Loucy (cell line): ENCODE measurements around the gene BMX.

Experiments
- H2AFZ ChIP-seq: fragments of 200-600 bp; sonication (generic); 2 replicates; pipeline ENCODE4 v1.6.0; 2016; ENCODE audit warnings: antibody characterized with exemption, mild to moderate bottlenecking, low read length, moderate library complexity
- H3F3A ChIP-seq: fragments of 200-600 bp; 2 replicates; pipeline ENCODE4 v1.6.0; 2016; ENCODE audit warnings: antibody characterized with exemption, low read depth, mild to moderate bottlenecking
- H3K27me3 ChIP-seq: fragments of 200-600 bp; sonication (generic); 2 replicates; pipeline ENCODE4 v1.6.1; 2014; ENCODE audit warnings: low read length, mild to moderate bottlenecking; ENCODE audit not compliant: insufficient read depth, poor library complexity, severe bottlenecking
- H3K36me3 ChIP-seq: fragments of 200-600 bp; sonication (generic); 2 replicates; pipeline ENCODE4 v1.6.1; 2016; ENCODE audit warnings: low read length; ENCODE audit not compliant: insufficient read depth
- H3K4me1 ChIP-seq: fragments of 200-600 bp; sonication (generic); 2 replicates; pipeline ENCODE4 v1.5.1; 2014; ENCODE audit warnings: low read length, mild to moderate bottlenecking; ENCODE audit not compliant: insufficient read depth, poor library complexity, severe bottlenecking
- H3K4me2 ChIP-seq: fragments of 200-600 bp; sonication (generic); 2 replicates; pipeline ENCODE4 v1.6.0; 2014; ENCODE audit warnings: antibody characterized with exemption, low read length, low read depth, mild to moderate bottlenecking; ENCODE audit not compliant: poor library complexity, severe bottlenecking
- H3K4me3 ChIP-seq: fragments of 200-600 bp; sonication (generic); 2 replicates; pipeline ENCODE4 v1.5.1; 2014; ENCODE audit warnings: low read length, mild to moderate bottlenecking, mixed read lengths; ENCODE audit not compliant: poor library complexity, severe bottlenecking
- H3K79me2 ChIP-seq: fragments of 200-600 bp; sonication (generic); 2 replicates; pipeline ENCODE4 v1.6.1; 2014; ENCODE audit warnings: low read length; ENCODE audit not compliant: insufficient read depth
- H3K9ac ChIP-seq: fragments of 200-600 bp; sonication (generic); 2 replicates; pipeline ENCODE4 v1.6.0; 2014; ENCODE audit warnings: mild to moderate bottlenecking, low read depth, low read length, moderate library complexity; ENCODE audit not compliant: poor library complexity, severe bottlenecking
- H3K9me2 ChIP-seq: fragments of 200-600 bp; sonication (generic); replicated peaks from 2 replicates; pipeline ENCODE4 v1.6.1; 2016; ENCODE audit warnings: low read depth, low read length, mixed read lengths
- H3K9me3 ChIP-seq: fragments of 200-600 bp; sonication (generic); 2 replicates; pipeline ENCODE4 v1.6.1; 2014; ENCODE audit warnings: mild to moderate bottlenecking, antibody characterized with exemption, low read length, low read depth; ENCODE audit not compliant: insufficient read depth
- H4K20me1 ChIP-seq: fragments of 200-600 bp; sonication (generic); 2 replicates; pipeline ENCODE4 v1.6.0; 2014; ENCODE audit warnings: antibody characterized with exemption, low read length, mild to moderate bottlenecking; ENCODE audit not compliant: insufficient read depth, poor library complexity, severe bottlenecking
- CTCF ChIP-seq: fragments of 200-600 bp; sonication (generic); conservative IDR thresholded peaks from 2 replicates; pipeline ENCODE4 v1.5.1; 2014; ENCODE audit warnings: mild to moderate bottlenecking, antibody characterized with exemption, low read length
- EZH2phosphoT487 ChIP-seq: fragments of 200-600 bp; IDR thresholded peaks from 2 replicates; pipeline ENCODE4 v1.6.1; 2018; ENCODE audit warnings: antibody characterized with exemption, mild to moderate bottlenecking, moderate library complexity, borderline replicate concordance

The BMX gene

GRCh38 chrX:15566244-15566643, 65.6 kb downstream of the BMX start:
- no peaks in the 10 kb centered on the region for H3K36me3 ChIP-seq
- H3F3A ChIP-seq, result no peaks in the 10 kb centered on the region
- TF ChIP-seq CTCF (peak; percentile 33; the same call in 1 of the 2 replicates), EZH2phosphoT487 (no peak)
- H3K4me1 ChIP-seq, result peaks cover 5% of the 10 kb centered on the region
- H3K9me2 ChIP-seq, result no peaks in the 10 kb centered on the region
- H3K27me3 ChIP-seq, result no peaks in the 10 kb centered on the region
- no peak overlapping the region for H3K4me3 ChIP-seq
- peak overlapping the region; percentile 73; the same call in 1 of the 2 replicates for H2AFZ ChIP-seq
- no peaks in the 10 kb centered on the region for H3K79me2 ChIP-seq
- H4K20me1 ChIP-seq, result no peaks in the 10 kb centered on the region
- H3K9me3 ChIP-seq, result no peaks in the 10 kb centered on the region
- H3K4me2 ChIP-seq, result no peak overlapping the region
- no peak overlapping the region for H3K9ac ChIP-seq

- TF ChIP-seq EZH2phosphoT487, result no peak
- TF ChIP-seq CTCF, result no peak
- H3K4me2 ChIP-seq, result no peak overlapping the region
Observed at GRCh38 chrX:15567267-15567666, 66.7 kb downstream of the BMX start.

GRCh38 chrX:15567886-15568616, 67.4 kb downstream of the BMX start:
- Histone ChIP-seq H3K4me3 (no peak overlapping the region), H3K79me2 (no peaks in the 10 kb centered on the region), H3K4me1 (peaks cover 5% of the 10 kb centered on the region), H3K27me3 (no peaks in the 10 kb centered on the region), H3K9me3 (no peaks in the 10 kb centered on the region), H4K20me1 (no peaks in the 10 kb centered on the region), H3K36me3 (no peaks in the 10 kb centered on the region), H3K9ac (no peak overlapping the region), H3K4me2 (no peak overlapping the region), H2AFZ (no peak overlapping the region), H3K9me2 (no peaks in the 10 kb centered on the region), H3F3A (no peaks in the 10 kb centered on the region)
- no peak for TF ChIP-seq EZH2phosphoT487
- TF ChIP-seq CTCF, result peak; percentile 33

More at GRCh38 chrX:15567267-15567666, 66.7 kb downstream of the BMX start:
- Histone ChIP-seq H3F3A (no peaks in the 10 kb centered on the region), H2AFZ (no peak overlapping the region), H3K9me2 (no peaks in the 10 kb centered on the region), H3K9me3 (no peaks in the 10 kb centered on the region), H3K4me1 (peaks cover 5% of the 10 kb centered on the region), H3K9ac (no peak overlapping the region), H3K79me2 (no peaks in the 10 kb centered on the region), H4K20me1 (no peaks in the 10 kb centered on the region), H3K36me3 (no peaks in the 10 kb centered on the region), H3K4me3 (no peak overlapping the region), H3K27me3 (no peaks in the 10 kb centered on the region)
